H1 (cell line): ENCODE measurements around the gene LDLR. TPM values are rescaled to one million over a fixed set of nuclear protein-coding genes. Genes with fewer than 3 reads are reported as not detected.

ENCODE experiments used
- CTCF ChIA-PET: fragments of 300-600 bp; sonication (Branson Sonifier 250); formaldehyde crosslinking; loops from one replicate; lab custom pipeline; 2021; ENCODE audit not compliant: partially characterized antibody; lab: Charles Lee
- POLR2A ChIA-PET: fragments of 300-600 bp; sonication (Branson Sonifier 250); formaldehyde crosslinking; loops from one replicate; lab custom pipeline; 2021; ENCODE audit warnings: inconsistent platforms; ENCODE audit not compliant: partially characterized antibody; lab: Charles Lee
- DNase-seq, 2 experiments: peaks; one replicate each; pipeline versions ENCODE4 v3.0.0 to v3.0.0-alpha.2; 2010 to 2022; ENCODE audit warnings: low spot score in 2 of 2, low read depth in 1 of 2, mixed read lengths in 1 of 2
- FAIRE-seq: peaks from 2 replicates; lab custom pipeline; 2011; peaks lifted over from hg19 to GRCh38; lab: Jason Lieb, UNC
- H2AFZ ChIP-seq: 2 replicates; pipeline ENCODE4 v1.8.1; 2012; ENCODE audit warnings: low read length, inconsistent platforms
- H2AK5ac ChIP-seq: 2 replicates; pipeline ENCODE4 v1.6.1; 2013; ENCODE audit warnings: low read depth, low read length
- H2BK120ac ChIP-seq: replicated peaks from 2 replicates; pipeline ENCODE3; 2013; ENCODE audit warnings: low read depth, low read length, inconsistent platforms
- H2BK12ac ChIP-seq: 2 replicates; pipeline ENCODE4 v1.6.1; 2013; ENCODE audit warnings: low read depth, low read length
- H2BK15ac ChIP-seq: 2 replicates; pipeline ENCODE4 v1.6.1; 2013; ENCODE audit warnings: low read length
- H2BK20ac ChIP-seq: 2 replicates; pipeline ENCODE4 v1.6.1; 2013; ENCODE audit warnings: low read length
- H2BK5ac ChIP-seq: 2 replicates; pipeline ENCODE4 v1.6.1; 2013; ENCODE audit warnings: low read depth, low read length
- H3K14ac ChIP-seq: 2 replicates; pipeline ENCODE4 v1.6.1; 2013; ENCODE audit warnings: inconsistent platforms; ENCODE audit not compliant: insufficient read length
- H3K18ac ChIP-seq: 2 replicates; pipeline ENCODE4 v1.6.1; 2013; ENCODE audit warnings: low read length; ENCODE audit errors: extremely low read depth
- H3K23ac ChIP-seq: 2 replicates; pipeline ENCODE4 v1.6.1; 2013; ENCODE audit warnings: inconsistent platforms; ENCODE audit not compliant: insufficient read length
- H3K23me2 ChIP-seq: 2 replicates; pipeline ENCODE4 v1.6.1; 2013; ENCODE audit warnings: low read depth, low read length
- H3K27ac ChIP-seq: 2 replicates; pipeline ENCODE4 v1.6.1; 2011; ENCODE audit warnings: low read depth, low read length, inconsistent platforms
- H3K27me3 ChIP-seq, 4 experiments: replicated peaks in 1 of 4; 1 replicate in 1 of 4; 2 replicates in 3 of 4; pipeline versions ENCODE4 v1.6.1 to v1.8.1; 2011 to 2013; ENCODE audit warnings: low read length in 3 of 4, mild to moderate bottlenecking in 3 of 4, inconsistent platforms in 2 of 4, mixed read lengths in 2 of 4, moderate library complexity in 1 of 4; ENCODE audit not compliant: control insufficient read depth in 3 of 4, insufficient read depth in 3 of 4; ENCODE audit errors: extremely low read depth in 1 of 4
- H3K36me3 ChIP-seq, 4 experiments: 2 replicates each; pipeline versions ENCODE4 v1.6.1 to v1.8.1; 2011 to 2013; ENCODE audit warnings: mild to moderate bottlenecking in 4 of 4, low read length in 3 of 4, moderate library complexity in 2 of 4, control low read depth in 1 of 4, inconsistent platforms in 1 of 4; ENCODE audit not compliant: insufficient read depth in 4 of 4, control insufficient read depth in 2 of 4
- H3K4ac ChIP-seq: replicated peaks from 2 replicates; pipeline ENCODE3; 2013; ENCODE audit warnings: low read length, low read depth, mixed read lengths, inconsistent platforms; ENCODE audit not compliant: insufficient read length
- H3K4me1 ChIP-seq, 4 experiments: replicated peaks in 1 of 4; 1 replicate in 1 of 4; 2 replicates in 3 of 4; pipeline versions ENCODE4 v1.6.1 to v1.8.1; 2011 to 2013; ENCODE audit warnings: low read length in 3 of 4, inconsistent platforms in 2 of 4, mixed read lengths in 1 of 4; ENCODE audit not compliant: insufficient read depth in 4 of 4, control insufficient read depth in 3 of 4
- H3K4me2 ChIP-seq, 2 experiments: 2 replicates each; pipeline versions ENCODE4 v1.6.1 to v1.8.1; 2011 to 2013; ENCODE audit warnings: low read depth in 2 of 2, low read length in 2 of 2, control low read depth in 1 of 2, inconsistent platforms in 1 of 2, mild to moderate bottlenecking in 1 of 2; ENCODE audit not compliant: insufficient read depth in 1 of 2
- H3K4me3 ChIP-seq, 4 experiments: fragments of 200-600, 300-600 bp in 1 of 4; sonication (generic), shearing (Covaris generic), sonication (Bioruptor Twin) in 1 of 4; 2 replicates each; pipeline versions ENCODE4 v1.5.1 to v1.8.1; 2011 to 2016; ENCODE audit warnings: low read length in 4 of 4, low read depth in 3 of 4, control low read depth in 2 of 4, inconsistent platforms in 2 of 4, mild to moderate bottlenecking in 2 of 4, mixed read lengths in 1 of 4, moderate library complexity in 1 of 4; ENCODE audit not compliant: insufficient read depth in 2 of 4; ENCODE audit errors: extremely low read depth in 1 of 4
- H3K56ac ChIP-seq: replicated peaks from 2 replicates; pipeline ENCODE3; 2013; ENCODE audit warnings: low read depth, mild to moderate bottlenecking, mixed read lengths, low read length, inconsistent platforms; ENCODE audit not compliant: insufficient read length
- H3K79me1 ChIP-seq: 2 replicates; pipeline ENCODE4 v1.6.1; 2013; ENCODE audit warnings: low read depth, low read length, control low read depth
- H3K79me2 ChIP-seq, 2 experiments: 2 replicates each; pipeline versions ENCODE4 v1.6.1 to v1.8.1; 2012 to 2013; ENCODE audit warnings: low read length in 2 of 2, mild to moderate bottlenecking in 2 of 2, inconsistent platforms in 1 of 2; ENCODE audit not compliant: insufficient read depth in 2 of 2, control insufficient read depth in 1 of 2
- H3K9ac ChIP-seq, 4 experiments: replicated peaks in 1 of 4; 1 replicate in 1 of 4; 2 replicates in 3 of 4; pipeline versions ENCODE4 v1.6.1 to v1.8.1; 2011 to 2013; ENCODE audit warnings: low read depth in 3 of 4, low read length in 3 of 4, control low read depth in 2 of 4, mild to moderate bottlenecking in 2 of 4, moderate library complexity in 2 of 4, inconsistent platforms in 1 of 4; ENCODE audit errors: extremely low read depth in 1 of 4
- H3K9me3 ChIP-seq, 2 experiments: 2 replicates each; pipeline versions ENCODE4 v1.6.1 to v1.8.1; 2012 to 2013; ENCODE audit warnings: mild to moderate bottlenecking in 2 of 2, moderate library complexity in 2 of 2, control low read depth in 1 of 2, inconsistent platforms in 1 of 2, low read depth in 1 of 2, low read length in 1 of 2, mixed read lengths in 1 of 2; ENCODE audit not compliant: insufficient read depth in 2 of 2
- H4K20me1 ChIP-seq, 2 experiments: replicated peaks in 1 of 2; 2 replicates each; pipeline versions ENCODE3 to v1.8.1; 2011 to 2013; ENCODE audit warnings: inconsistent platforms in 2 of 2, low read length in 2 of 2, mild to moderate bottlenecking in 1 of 2; ENCODE audit not compliant: insufficient read depth in 2 of 2, control insufficient read depth in 1 of 2
- H4K5ac ChIP-seq: 2 replicates; pipeline ENCODE4 v1.6.1; 2013; ENCODE audit warnings: low read length, low read depth, mixed read lengths, inconsistent platforms; ENCODE audit not compliant: insufficient read length
- H4K8ac ChIP-seq: 2 replicates; pipeline ENCODE4 v1.8.0; 2013; ENCODE audit warnings: mild to moderate bottlenecking, moderate library complexity, low read length, inconsistent platforms; ENCODE audit not compliant: insufficient read depth; ENCODE audit errors: extremely low read depth
- H4K91ac ChIP-seq: replicated peaks from 2 replicates; pipeline ENCODE3; 2013; ENCODE audit warnings: low read length, mixed read lengths, inconsistent platforms; ENCODE audit not compliant: insufficient read length
- BACH1 ChIP-seq: IDR thresholded peaks from 2 replicates; pipeline ENCODE4 v1.6.1; 2012; ENCODE audit warnings: low read length, improper control_type of control experiment
- BRCA1 ChIP-seq: IDR thresholded peaks from 2 replicates; pipeline ENCODE4 v1.6.1; 2012; ENCODE audit warnings: low read depth, low read length, improper control_type of control experiment
- CBX5 ChIP-seq: fragments of 300-800, 300-1000 bp; sonication (generic); IDR thresholded peaks from 2 replicates; pipeline ENCODE4 v1.7.1; 2016; ENCODE audit warnings: antibody characterized with exemption, low read length, low read depth
- CEBPB ChIP-seq: IDR thresholded peaks from 2 replicates; pipeline ENCODE4 v1.6.1; 2012; ENCODE audit warnings: low read depth, low read length
- CTBP2 ChIP-seq: IDR thresholded peaks from 2 replicates; pipeline ENCODE4 v1.7.0; 2011; ENCODE audit warnings: borderline replicate concordance, mild to moderate bottlenecking, moderate library complexity, mixed read lengths, low read length; ENCODE audit not compliant: insufficient read depth, insufficient read length
- HDAC2 ChIP-seq, 2 experiments: fragments of 300-600 bp in 1 of 2; sonication (generic) in 1 of 2; IDR thresholded peaks; 2 replicates each; pipeline ENCODE4 v1.6.1; 2011 to 2012; ENCODE audit warnings: low read depth in 2 of 2, low read length in 2 of 2, mild to moderate bottlenecking in 2 of 2, moderate library complexity in 2 of 2, borderline replicate concordance in 1 of 2, inconsistent platforms in 1 of 2
- KDM5A ChIP-seq: fragments of 200-600 bp; IDR thresholded peaks from 2 replicates; pipeline ENCODE4 v1.7.1; 2012; ENCODE audit warnings: mild to moderate bottlenecking, low read length, inconsistent platforms, mixed read lengths
- MAFK ChIP-seq: IDR thresholded peaks from 2 replicates; pipeline ENCODE4 v1.6.1; 2012; ENCODE audit warnings: low read depth, mild to moderate bottlenecking, improper control_type of control experiment, low read length
- POLR2AphosphoS5 ChIP-seq: IDR thresholded peaks from 2 replicates; pipeline ENCODE4 v1.6.1; 2011; ENCODE audit warnings: low read depth, low read length
- RFX5 ChIP-seq: IDR thresholded peaks from 2 replicates; pipeline ENCODE4 v1.6.1; 2011; ENCODE audit warnings: low read depth, low read length, improper control_type of control experiment, borderline replicate concordance
- SAP30 ChIP-seq: fragments of 300-600 bp; sonication (generic); IDR thresholded peaks from 2 replicates; pipeline ENCODE4 v1.7.1; 2012; ENCODE audit warnings: low read length, moderate library complexity, mild to moderate bottlenecking, inconsistent platforms; ENCODE audit not compliant: insufficient read depth, insufficient replicate concordance
- WGBS, 2 experiments: shearing (Covaris generic) in 1 of 2; methylation state at CpG; one replicate each; pipeline versions ENCODE4 v1.1.6 to v1.1.7; 2013 to 2015; ENCODE audit warnings: low lambda C conversion rate in 2 of 2, mixed read lengths in 2 of 2, inconsistent platforms in 1 of 2, low coverage in 1 of 2, missing lambda C conversion rate in 1 of 2; ENCODE audit not compliant: insufficient replicate concordance in 2 of 2, insufficient coverage in 1 of 2, insufficient read length in 1 of 2; ENCODE audit errors: extremely low coverage in 1 of 2, missing lambda C conversion rate in 1 of 2; 5-methylcytosine and 5-hydroxymethylcytosine counted together
- polyA plus RNA-seq, 7 experiments: library from polyadenylated mRNA; depleted of rRNA in 3 of 7; stranded (reverse) in 5 of 7; unstranded in 2 of 7; fragments of >200 nt in 5 of 7; fragments of 200-250 nt in 2 of 7; gene quantifications; 1 replicate in 5 of 7; 2 replicates in 1 of 7; 4 replicates in 1 of 7; pipeline versions ENCODE4 v1.2.1 to v1.2.3, GENCODE V29; 2011 to 2013; ENCODE audit warnings: missing spikeins in 2 of 7, mixed read lengths in 2 of 7
- total RNA-seq: library from RNA; stranded (reverse); fragmentation: NEBNext Ultra II Directional; extraction: Animal tissue kit (Norgen Biotek cat#: 25700); gene quantifications from 2 replicates; pipeline ENCODE4 v1.2.1, GENCODE V29; 2021

Gene LDLR
- total and polyA plus RNA-seq, 2 of the 8 experiments (the other 6 are each of a cell fraction or from before 2014, with no cell fraction given), result 70.1 to 118 TPM

DNA sequence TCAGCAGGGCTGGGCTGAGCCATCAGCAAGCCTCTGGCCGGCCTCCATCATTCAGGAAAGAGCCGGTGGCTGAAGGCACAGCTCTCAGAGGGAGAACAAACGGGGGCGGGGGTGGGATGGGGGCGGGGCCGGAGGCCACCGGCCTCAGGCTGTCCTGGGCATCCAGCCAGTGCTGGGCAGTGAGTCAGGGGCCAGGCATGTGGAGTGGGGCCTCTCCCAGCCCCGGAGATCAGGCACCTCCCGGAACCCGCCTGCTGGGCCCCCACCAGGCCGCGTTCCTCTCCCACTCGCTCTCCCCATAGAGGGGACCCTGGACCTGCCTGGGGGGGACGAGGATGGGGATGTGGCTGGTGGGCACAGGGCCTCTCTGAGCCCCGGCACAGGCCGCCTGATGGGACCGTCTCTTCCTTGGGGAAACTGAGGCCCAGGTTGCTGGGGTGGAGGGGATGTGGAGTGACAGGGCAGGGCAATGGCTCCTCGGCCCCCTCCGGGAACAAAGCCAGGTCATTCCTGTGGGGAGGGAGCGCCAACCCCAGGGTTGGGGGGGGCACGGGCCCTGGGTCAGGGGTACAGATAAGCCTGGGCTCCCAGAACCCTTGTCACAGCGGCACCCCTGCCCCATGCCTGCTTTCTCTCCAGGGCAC is 53.4 kb downstream of the LDLR start:
- Histone ChIP-seq H3K79me1 (0 out of 2 replicates have a peak, but pooled peaks cover 2% of the 10 kb centered on the region), H4K91ac (peak overlapping the region; percentile 66), H3K27ac (peak overlapping the region; percentile 24; the same call in 1 of the 2 replicates), H2BK15ac (no peak overlapping the region), H3K56ac (no peak overlapping the region), H3K27me3 (no peaks in the 10 kb centered on the region), H3K9me3 (no peaks in the 10 kb centered on the region), H3K79me2 (no peaks in the 10 kb centered on the region), H3K4me1 (peaks cover 0 to 22% (median 18%) of the 10 kb centered on the region in 4 experiments; a peak in 6 of 7 replicates), H4K8ac (peak overlapping the region; percentile 4; the same call in 1 of the 2 replicates), H2BK5ac (peak overlapping the region; percentile 94), H3K18ac (peak overlapping the region; percentile 78; the same call in 1 of the 2 replicates), H4K5ac (no peak overlapping the region), H3K23ac (no peak overlapping the region), H2AFZ (no peak overlapping the region), H4K20me1 (peaks cover 0 to 8% of the 10 kb centered on the region in 2 experiments), H3K36me3 (peaks cover 2 to 20% (median 9%) of the 10 kb centered on the region in 4 experiments; a peak in 5 of 8 replicates), H2BK20ac (no peak overlapping the region), H2BK12ac (peak overlapping the region; percentile 84; the same call in 1 of the 2 replicates), H3K4me3 (no peak overlapping the region), H3K4me2 (peak overlapping the region; percentile 39 to 55; a peak in 3 of 4 replicates), H3K14ac (no peak overlapping the region), H2BK120ac (peak overlapping the region; percentile 47), H3K4ac (no peak overlapping the region), H3K9ac (peak overlapping the region in 1 of 4 experiments; percentile 31; a peak in 3 of 7 replicates), H3K23me2 (peaks cover 3% of the 10 kb centered on the region; the same call in 1 of the 2 replicates), H2AK5ac (peak overlapping the region; percentile 75)
- no peak for DNase-seq
- ChIA-PET POLR2A (interaction anchor here (0.6 to 4.6 kb wide), 8 partner anchors 12 to 228 kb away, joined by 3 to 37 read pairs (median 4); partner anchors contain the start of genes SMARCA4 and SPC24), CTCF (interaction anchor here (0.8 to 1.6 kb wide), 4 partner anchors 12 to 17 kb away, joined by 3 to 5 read pairs (median 4); no protein-coding TSS in a partner anchor)
- whole genome bisulfite sequencing, 2 experiments, result 72% methylated on average over 9 of the region's 22 CpGs; no CpG with 5 or more reads in 1 of the 2 experiments
- TF ChIP-seq POLR2AphosphoS5 (no peak), CTBP2 (no peak), CBX5 (no peak), BACH1 (no peak), MAFK (no peak), RFX5 (no peak), CEBPB (no peak), BRCA1 (no peak), HDAC2 (IDR thresholded peaks at IDR 0.05; ENCODE audit: borderline replicate concordance in 1 of 2, low read depth in 2 of 2, low read length in 2 of 2) (no peak), KDM5A (no peak), SAP30 (no peak)
- FAIRE-seq, result no peak
